IMR-90 (cell line): ENCODE results near the gene FNDC4. TPM values are rescaled to one million over a fixed set of nuclear protein-coding genes. Genes with fewer than 3 reads are reported as not detected.

Experiments used
- ATAC-seq: fragments of 200-7000 bp; cut with Tn5 transposase; 2 replicates; pipeline ENCODE4 v1.9.1; 2020; ENCODE audit warnings: low read depth, mild to moderate bottlenecking, moderate library complexity
- BruUV-seq: library from RNA; stranded (reverse); fragments of 400-500 nt; replicated peaks from 2 replicates; lab custom pipeline; 2021; lab: Mats Ljungman, UMichigan
- CTCF ChIA-PET: fragments of 300-600 bp; formaldehyde crosslinking; extraction: SDS; loops from one replicate; lab custom pipeline; 2021; ENCODE audit warnings: antibody characterized with exemption; lab: Yijun Ruan, JAX
- POLR2A ChIA-PET: fragments of 300-600 bp; sonication (Branson Sonifier 250); formaldehyde crosslinking; loops from one replicate; lab custom pipeline; 2022; ENCODE audit warnings: antibody characterized with exemption; ENCODE audit not compliant: unreplicated experiment; lab: Charles Lee
- DNase-seq: peaks from one replicate; pipeline ENCODE4 v3.0.0; 2013
- H2AFZ ChIP-seq: replicated peaks from 2 replicates; pipeline ENCODE3; 2013; ENCODE audit warnings: low read length, mild to moderate bottlenecking; ENCODE audit not compliant: poor library complexity
- H2AK5ac ChIP-seq: 2 replicates; pipeline ENCODE4 v1.6.1; 2013; ENCODE audit warnings: low read depth, low read length, inconsistent platforms
- H2AK9ac ChIP-seq: replicated peaks from 2 replicates; pipeline ENCODE3; 2013; ENCODE audit warnings: mild to moderate bottlenecking, low read depth, low read length, moderate library complexity; ENCODE audit not compliant: poor library complexity
- H2BK120ac ChIP-seq: 2 replicates; pipeline ENCODE4 v1.6.1; 2013; ENCODE audit warnings: low read depth, low read length, inconsistent platforms
- H2BK15ac ChIP-seq: 3 replicates; pipeline ENCODE4 v1.6.1; 2013; ENCODE audit warnings: low read depth, low read length, inconsistent platforms
- H2BK20ac ChIP-seq: 2 replicates; pipeline ENCODE4 v1.6.1; 2013; ENCODE audit warnings: low read depth, mild to moderate bottlenecking, inconsistent platforms, low read length, moderate library complexity
- H2BK5ac ChIP-seq: 2 replicates; pipeline ENCODE4 v1.6.1; 2013; ENCODE audit warnings: mild to moderate bottlenecking, low read depth, low read length, inconsistent platforms; ENCODE audit not compliant: poor library complexity, severe bottlenecking
- H3K14ac ChIP-seq: replicated peaks from 2 replicates; pipeline ENCODE4 v1.6.1; 2013; ENCODE audit warnings: low read depth, low read length, inconsistent platforms
- H3K18ac ChIP-seq: 2 replicates; pipeline ENCODE4 v1.6.1; 2013; ENCODE audit warnings: low read depth, low read length, control low read depth
- H3K23ac ChIP-seq: 2 replicates; pipeline ENCODE4 v1.6.1; 2013; ENCODE audit warnings: low read depth, low read length, inconsistent platforms
- H3K27ac ChIP-seq: 2 replicates; pipeline ENCODE4 v1.5.1; 2013; ENCODE audit warnings: mild to moderate bottlenecking, control low read depth, low read length; ENCODE audit not compliant: insufficient read depth
- H3K27me3 ChIP-seq: 2 replicates; pipeline ENCODE4 v1.6.1; 2013; ENCODE audit warnings: low read length; ENCODE audit not compliant: control insufficient read depth, insufficient read depth
- H3K36me3 ChIP-seq: 2 replicates; pipeline ENCODE4 v1.6.1; 2013; ENCODE audit warnings: low read length, mixed read lengths; ENCODE audit not compliant: control insufficient read depth, insufficient read depth
- H3K4ac ChIP-seq: 2 replicates; pipeline ENCODE4 v1.6.1; 2013; ENCODE audit warnings: low read depth, low read length, inconsistent platforms
- H3K4me1 ChIP-seq: 2 replicates; pipeline ENCODE4 v1.6.1; 2013; ENCODE audit warnings: low read length, mixed read lengths; ENCODE audit not compliant: control insufficient read depth, insufficient read depth
- H3K4me2 ChIP-seq: 2 replicates; pipeline ENCODE4 v1.6.1; 2013; ENCODE audit warnings: low read depth, mild to moderate bottlenecking, control low read depth, low read length, moderate library complexity
- H3K4me3 ChIP-seq: 2 replicates; pipeline ENCODE4 v1.5.1; 2013; ENCODE audit warnings: low read depth, mild to moderate bottlenecking, control low read depth, low read length, moderate library complexity; ENCODE audit not compliant: insufficient read depth
- H3K56ac ChIP-seq: 2 replicates; pipeline ENCODE4 v1.6.1; 2013; ENCODE audit warnings: low read length, inconsistent platforms; ENCODE audit not compliant: insufficient read depth; ENCODE audit errors: extremely low read depth
- H3K79me1 ChIP-seq, 2 experiments: 2 replicates each; pipeline ENCODE4 v1.6.1; 2013; ENCODE audit warnings: low read length in 2 of 2, inconsistent platforms in 1 of 2, low read depth in 1 of 2
- H3K9ac ChIP-seq: 2 replicates; pipeline ENCODE4 v1.6.1; 2013; ENCODE audit warnings: low read depth, low read length, control low read depth
- H3K9me1 ChIP-seq: 2 replicates; pipeline ENCODE4 v1.6.1; 2013; ENCODE audit warnings: low read length, inconsistent platforms; ENCODE audit not compliant: insufficient read depth
- H3K9me3 ChIP-seq: 2 replicates; pipeline ENCODE4 v1.6.1; 2013; ENCODE audit warnings: low read length; ENCODE audit not compliant: control insufficient read depth, insufficient read depth
- H4K20me1 ChIP-seq: 2 replicates; pipeline ENCODE4 v1.6.1; 2013; ENCODE audit warnings: low read length, inconsistent platforms; ENCODE audit not compliant: insufficient read depth
- H4K5ac ChIP-seq: 2 replicates; pipeline ENCODE4 v1.6.1; 2013; ENCODE audit warnings: mild to moderate bottlenecking, low read depth, low read length, control low read depth
- H4K8ac ChIP-seq, 2 experiments: 2 replicates each; pipeline ENCODE4 v1.6.1; 2013; ENCODE audit warnings: low read depth in 2 of 2, low read length in 2 of 2, control low read depth in 1 of 2, inconsistent platforms in 1 of 2
- H4K91ac ChIP-seq: 2 replicates; pipeline ENCODE4 v1.6.1; 2013; ENCODE audit warnings: low read depth, low read length, inconsistent platforms; ENCODE audit not compliant: insufficient read depth
- BHLHE40 ChIP-seq: fragments of 150-350 bp; IDR thresholded peaks from 2 replicates; pipeline ENCODE4 v1.6.1; 2016; ENCODE audit warnings: mild to moderate bottlenecking, low read depth, low read length
- CEBPB ChIP-seq: IDR thresholded peaks from 2 replicates; pipeline ENCODE4 v1.6.1; 2012; ENCODE audit warnings: low read depth, low read length, improper control_type of control experiment
- CHD1 ChIP-seq: IDR thresholded peaks from 2 replicates; pipeline ENCODE4 v1.6.1; 2012; ENCODE audit warnings: low read depth, low read length, improper control_type of control experiment
- CTCF ChIP-seq: conservative IDR thresholded peaks from 2 replicates; pipeline ENCODE4 v1.5.1; 2012; ENCODE audit warnings: mild to moderate bottlenecking, low read depth, low read length, improper control_type of control experiment
- ELK1 ChIP-seq: fragments of 150-350 bp; IDR thresholded peaks from 2 replicates; pipeline ENCODE4 v1.6.1; 2016; ENCODE audit warnings: low read depth, mild to moderate bottlenecking, low read length, moderate library complexity, borderline replicate concordance
- FOS ChIP-seq: fragments of 150-350 bp; IDR thresholded peaks from 2 replicates; pipeline ENCODE4 v1.6.1; 2016; ENCODE audit warnings: low read depth, low read length
- MAFK ChIP-seq: IDR thresholded peaks from 2 replicates; pipeline ENCODE4 v1.6.1; 2012; ENCODE audit warnings: low read depth, low read length, improper control_type of control experiment
- MXI1 ChIP-seq: IDR thresholded peaks from 2 replicates; pipeline ENCODE4 v1.6.1; 2012; ENCODE audit warnings: low read depth, mild to moderate bottlenecking, low read length, moderate library complexity, borderline replicate concordance
- NFE2L2 ChIP-seq: fragments of 150-350 bp; IDR thresholded peaks from 2 replicates; pipeline ENCODE4 v1.6.1; 2016; ENCODE audit warnings: low read depth, mild to moderate bottlenecking, low read length
- POLR2A ChIP-seq: IDR thresholded peaks from 2 replicates; pipeline ENCODE4 v1.6.1; 2012; ENCODE audit warnings: mild to moderate bottlenecking, low read depth, low read length
- RAD21 ChIP-seq: IDR thresholded peaks from 2 replicates; pipeline ENCODE4 v1.6.1; 2012; ENCODE audit warnings: low read length, improper control_type of control experiment
- RCOR1 ChIP-seq: IDR thresholded peaks from 2 replicates; pipeline ENCODE4 v1.6.1; 2012; ENCODE audit warnings: mild to moderate bottlenecking, low read length, improper control_type of control experiment; ENCODE audit not compliant: insufficient replicate concordance
- RFX5 ChIP-seq: IDR thresholded peaks from 2 replicates; pipeline ENCODE4 v1.8.0; 2012; ENCODE audit warnings: low read depth, mild to moderate bottlenecking, low read length, moderate library complexity
- SMC3 ChIP-seq: fragments of 150-350 bp; IDR thresholded peaks from 2 replicates; pipeline ENCODE4 v1.6.1; 2016; ENCODE audit warnings: low read depth, mild to moderate bottlenecking, antibody characterized with exemption, low read length, moderate library complexity
- USF2 ChIP-seq: fragments of 150-350 bp; IDR thresholded peaks from 2 replicates; pipeline ENCODE4 v1.6.1; 2017; ENCODE audit warnings: mild to moderate bottlenecking, antibody characterized with exemption, low read length, low read depth
- WGBS, 2 experiments: methylation state at CpG; one replicate each; pipeline versions ENCODE4 v1.1.5 to v1.1.7; 2013; ENCODE audit warnings: missing lambda C conversion rate in 2 of 2; ENCODE audit not compliant: insufficient read length in 1 of 2; ENCODE audit errors: extremely low coverage in 2 of 2; 5-methylcytosine and 5-hydroxymethylcytosine counted together
- dilution Hi-C: fragments of 300-500 bp; cut with HindIII; formaldehyde crosslinking; loops from one replicate; pipeline ENCODE4 v1.14.3; 2018; ENCODE audit warnings: low sequenced_read_pairs; ENCODE audit not compliant: unreplicated experiment
- in situ Hi-C: fragments of 300-500 bp; cut with MboI; formaldehyde crosslinking; loops from 3 replicates; pipeline ENCODE4 v1.14.3; 2019; ENCODE audit warnings: low sequenced_read_pairs, inconsistent platforms, mixed read lengths
- intact Hi-C: fragments of 100-400 bp; cut with micrococcal nuclease; formaldehyde crosslinking; loops from 2 replicates; pipeline ENCODE4 v1.10.0; 2022
- polyA plus RNA-seq, 3 experiments: library from polyadenylated mRNA; depleted of rRNA; stranded (reverse); fragments of >200 nt; gene quantifications; 2 replicates each; pipeline ENCODE4 v1.2.3, GENCODE V29; 2012; ENCODE audit warnings: low replicate concordance in 1 of 3
- total RNA-seq: library from RNA; depleted of rRNA; stranded (reverse); fragments of >200 nt; gene quantifications from 2 replicates; pipeline ENCODE4 v1.2.3, GENCODE V29; 2012

The FNDC4 gene
- total and polyA plus RNA-seq, 2 of the 4 experiments (the other 2 are of a cell fraction) = 7.3 to 11.1 TPM

- Histone ChIP-seq H3K18ac (no peak overlapping the region), H2AFZ (peak overlapping the region; percentile 70), H4K8ac (peak overlapping the region in 1 of 2 experiments; percentile 4; a peak in 1 of 4 replicates), H3K4me2 (no peak overlapping the region), H3K27me3 (peaks cover 2% of the 10 kb centered on the region; the same call in 1 of the 2 replicates), H3K9me1 (peaks cover 18% of the 10 kb centered on the region), H2BK15ac (no peak overlapping the region), H3K4me3 (no peak overlapping the region), H3K23ac (no peak overlapping the region), H2AK9ac (no peak overlapping the region), H4K5ac (no peak overlapping the region), H3K27ac (no peak overlapping the region), H3K14ac (no peak overlapping the region), H2BK120ac (no peak overlapping the region), H4K91ac (no peak overlapping the region), H4K20me1 (no peaks in the 10 kb centered on the region), H2BK20ac (0 out of 2 replicates have a peak overlapping the region, but pooled peaks have one; percentile 11), H3K36me3 (no peaks in the 10 kb centered on the region), H3K56ac (no peak overlapping the region), H3K79me1 (peaks cover 0 to 11% of the 10 kb centered on the region in 2 experiments; a peak in 2 of 4 replicates), H2BK5ac (no peak overlapping the region), H3K9me3 (no peaks in the 10 kb centered on the region), H3K4me1 (peaks cover 7% of the 10 kb centered on the region), H3K9ac (no peak overlapping the region), H3K4ac (0 out of 2 replicates have a peak overlapping the region, but pooled peaks have one; percentile 6), H2AK5ac (no peak overlapping the region)
- WGBS, 2 experiments = no CpG with 5 or more reads among the region's 4 CpGs
- intact Hi-C loops = no loop called here
- ChIA-PET POLR2A (no interaction called here), CTCF (no interaction called here)
- in situ Hi-C loops = no loop called here
- BruUV-seq = no TSS peak
- ATAC-seq (no peak), DNase-seq (no peak)
- TF ChIP-seq RAD21 (no peak), FOS (no peak), CTCF (no peak), NFE2L2 (no peak), CHD1 (no peak), MAFK (no peak), RCOR1 (no peak), CEBPB (no peak), MXI1 (no peak), USF2 (no peak), ELK1 (no peak), BHLHE40 (no peak), POLR2A (no peak), SMC3 (no peak), RFX5 (no peak)
- dilution Hi-C loops = no loop called here
These were observed 2.3 kb upstream of the FNDC4 start for GRCh38 chr2:27497288-27497627.
